ENCODE data around the gene GASK1A. TPM values are rescaled to one million over a fixed set of nuclear protein-coding genes. Genes with fewer than 3 reads are reported as not detected.

GASK1A gene
- total RNA-seq, 1 donor from 2014 or later = 5.9 TPM

DNA sequence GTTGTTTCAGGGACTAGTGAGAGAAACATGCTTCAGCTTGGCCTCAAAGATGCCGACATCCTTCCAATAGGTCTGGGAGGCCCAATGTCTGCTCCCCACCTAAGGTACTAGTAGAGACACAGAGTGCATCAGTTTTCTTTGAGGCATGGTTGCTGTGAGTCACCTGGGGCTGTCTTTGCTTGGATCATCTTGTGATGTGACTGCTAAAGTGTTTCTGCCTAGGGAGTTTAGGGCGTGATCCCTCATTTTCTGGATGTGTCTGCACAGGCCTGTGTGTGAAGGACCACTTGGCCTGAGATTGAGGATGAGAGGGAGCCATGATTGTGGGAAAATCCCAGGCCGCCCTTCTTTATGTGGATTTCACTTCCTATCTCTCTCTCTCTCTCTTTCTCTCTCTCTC lies 4.8 kb downstream of the GASK1A start:
- Histone ChIP-seq H3K4me3 (no peak overlapping the region), H3K27ac (no peak overlapping the region), H3K4me1 (peaks cover 7% of the 10 kb centered on the region), H3K27me3 (ENCODE audit: low read depth) (peaks cover 12% of the 10 kb centered on the region), H3K9me3 (no peaks in the 10 kb centered on the region), H3K36me3 (no peaks in the 10 kb centered on the region)
- intact Hi-C loops (cut with DNase I) = no loop called here
- TF ChIP-seq, protein P1, sequence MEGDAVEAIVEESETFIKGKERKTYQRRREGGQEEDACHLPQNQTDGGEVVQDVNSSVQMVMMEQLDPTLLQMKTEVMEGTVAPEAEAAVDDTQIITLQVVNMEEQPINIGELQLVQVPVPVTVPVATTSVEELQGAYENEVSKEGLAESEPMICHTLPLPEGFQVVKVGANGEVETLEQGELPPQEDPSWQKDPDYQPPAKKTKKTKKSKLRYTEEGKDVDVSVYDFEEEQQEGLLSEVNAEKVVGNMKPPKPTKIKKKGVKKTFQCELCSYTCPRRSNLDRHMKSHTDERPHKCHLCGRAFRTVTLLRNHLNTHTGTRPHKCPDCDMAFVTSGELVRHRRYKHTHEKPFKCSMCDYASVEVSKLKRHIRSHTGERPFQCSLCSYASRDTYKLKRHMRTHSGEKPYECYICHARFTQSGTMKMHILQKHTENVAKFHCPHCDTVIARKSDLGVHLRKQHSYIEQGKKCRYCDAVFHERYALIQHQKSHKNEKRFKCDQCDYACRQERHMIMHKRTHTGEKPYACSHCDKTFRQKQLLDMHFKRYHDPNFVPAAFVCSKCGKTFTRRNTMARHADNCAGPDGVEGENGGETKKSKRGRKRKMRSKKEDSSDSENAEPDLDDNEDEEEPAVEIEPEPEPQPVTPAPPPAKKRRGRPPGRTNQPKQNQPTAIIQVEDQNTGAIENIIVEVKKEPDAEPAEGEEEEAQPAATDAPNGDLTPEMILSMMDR (IDR thresholded peaks at IDR 0.05) = no peak
- DNase-seq = no peak
- no peak for ATAC-seq

- H3K4me3 ChIP-seq = no peak overlapping the region
- peaks cover 4% of the 10 kb centered on the region for H3K4me1 ChIP-seq
- ATAC-seq = no peak
- no peaks in the 10 kb centered on the region for H3K9me3 ChIP-seq
- intact Hi-C loops (cut with DNase I) = no loop called here
- H3K27me3 ChIP-seq (ENCODE audit: low read depth) = peaks cover 6% of the 10 kb centered on the region
- H3K27ac ChIP-seq = no peak overlapping the region
- no peak for DNase-seq
- TF ChIP-seq, protein P1 (IDR thresholded peaks at IDR 0.05) = no peak
- no peaks in the 10 kb centered on the region for H3K36me3 ChIP-seq
Observed at GRCh38 chr3:42984701-42985100, 5.6 kb downstream of the GASK1A start.

DNA sequence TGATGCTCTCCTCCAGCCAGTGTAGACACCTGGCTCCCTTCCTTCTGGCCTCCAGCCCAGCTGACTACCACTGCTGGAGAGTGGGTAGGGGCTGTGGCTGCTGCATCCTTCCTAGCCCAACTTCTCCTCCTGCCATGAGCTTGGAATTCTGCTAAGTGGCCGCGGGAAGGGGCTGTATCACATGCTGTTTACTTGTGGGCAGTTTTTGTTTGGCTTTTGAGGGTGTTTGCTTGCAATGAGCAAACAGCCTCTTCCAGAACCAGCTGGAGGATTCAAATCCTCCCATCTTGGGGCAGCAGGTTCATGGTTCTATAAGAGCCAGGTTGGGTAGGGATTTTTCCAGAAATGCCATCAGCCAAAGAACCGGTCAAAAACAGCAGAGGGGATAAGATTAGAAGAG lies 9.0 kb downstream of the GASK1A start:
- Histone ChIP-seq H3K36me3 (no peaks in the 10 kb centered on the region), H3K9me3 (no peaks in the 10 kb centered on the region), H3K27me3 (ENCODE audit: low read depth) (no peaks in the 10 kb centered on the region), H3K4me3 (no peak overlapping the region), H3K4me1 (no peaks in the 10 kb centered on the region), H3K27ac (no peak overlapping the region)
- TF ChIP-seq, protein P1 (IDR thresholded peaks at IDR 0.05) = no peak
- no peak for ATAC-seq
- DNase-seq = no peak
- intact Hi-C loops (cut with DNase I) = no loop called here

DNA sequence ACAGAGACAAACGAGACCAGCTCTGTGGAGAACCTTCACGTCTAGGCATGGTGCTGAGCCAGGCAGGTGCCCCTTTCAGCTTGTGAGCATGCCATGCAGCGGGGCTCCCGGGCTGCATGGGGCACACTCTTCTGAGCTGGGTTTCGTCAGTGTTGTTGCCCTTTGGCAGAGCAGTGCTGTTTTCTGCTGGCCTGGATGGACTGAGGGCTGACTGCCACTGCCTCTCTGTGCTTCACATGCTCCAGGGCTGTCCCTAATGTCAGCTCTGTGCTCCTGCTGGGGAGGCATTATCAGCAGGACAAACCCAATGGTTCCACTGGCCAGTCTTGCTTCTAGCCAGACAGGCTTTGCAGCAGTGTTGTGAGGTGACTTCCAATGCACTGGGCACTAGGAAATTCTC lies 9.5 kb downstream of the GASK1A start:
- H3K4me3 ChIP-seq = no peak overlapping the region
- DNase-seq (no peak), ATAC-seq (no peak)
- TF ChIP-seq, protein P1 (IDR thresholded peaks at IDR 0.05) = no peak
- H3K27ac ChIP-seq = no peak overlapping the region
- H3K4me1 ChIP-seq = no peaks in the 10 kb centered on the region
- no peaks in the 10 kb centered on the region for H3K36me3 ChIP-seq
- H3K9me3 ChIP-seq = no peaks in the 10 kb centered on the region
- H3K27me3 ChIP-seq (ENCODE audit: low read depth) = no peaks in the 10 kb centered on the region
- intact Hi-C loops (cut with DNase I) = no loop called here

GRCh38 chr3:42991341-42992315 lies 12.5 kb downstream of the GASK1A start:
- ATAC-seq = no peak
- no peak overlapping the region for H3K27ac ChIP-seq
- no peak overlapping the region for H3K4me3 ChIP-seq
- no peaks in the 10 kb centered on the region for H3K9me3 ChIP-seq
- no peaks in the 10 kb centered on the region for H3K36me3 ChIP-seq
- DNase-seq = no peak
- TF ChIP-seq, protein P1 (IDR thresholded peaks at IDR 0.05) = no peak
- intact Hi-C loops (cut with DNase I) = no loop called here
- no peaks in the 10 kb centered on the region for H3K4me1 ChIP-seq
- no peaks in the 10 kb centered on the region for H3K27me3 ChIP-seq (ENCODE audit: low read depth)

Measured in lower lobe of right lung (tissue), 2 donors.